Natural killer cell (primary cell): Measurements from ENCODE around the gene B3GNT4. TPM values are rescaled to one million over a fixed set of nuclear protein-coding genes. Genes with fewer than 3 reads are reported as not detected.

Experiments used
- ATAC-seq, 3 donors: fragments of 150-1000 bp in 2 of 3; fragments of 200-7000 bp in 1 of 3; cut with Tn5 transposase; 1 replicate in 1 of 3; 2 replicates in 2 of 3; pipeline ENCODE4 v1.10.0; 2021; ENCODE audit warnings: mild to moderate bottlenecking in 2 of 3, moderate library complexity in 2 of 3
- DNase-seq, 2 donors: peaks; one replicate each; pipeline versions ENCODE4 v3.0.0 to v3.0.0-alpha.2; 2013 to 2021; ENCODE audit warnings: mixed read lengths in 1 of 2
- H3K27ac ChIP-seq: one replicate; pipeline ENCODE4 v1.5.1; 2013; ENCODE audit warnings: mild to moderate bottlenecking, low read length
- H3K27me3 ChIP-seq: one replicate; pipeline ENCODE4 v1.6.1; 2013; ENCODE audit warnings: low read length; ENCODE audit not compliant: control insufficient read depth, insufficient read depth
- H3K36me3 ChIP-seq: one replicate; pipeline ENCODE4 v1.6.1; 2013; ENCODE audit warnings: low read length; ENCODE audit not compliant: control insufficient read depth, insufficient read depth
- H3K4me1 ChIP-seq: one replicate; pipeline ENCODE4 v1.6.1; 2013; ENCODE audit warnings: low read length; ENCODE audit not compliant: control insufficient read depth, insufficient read depth
- H3K4me3 ChIP-seq: one replicate; pipeline ENCODE4 v1.5.1; 2013; ENCODE audit warnings: low read length
- H3K9me3 ChIP-seq: one replicate; pipeline ENCODE4 v1.6.1; 2013; ENCODE audit warnings: low read length; ENCODE audit not compliant: control insufficient read depth, insufficient read depth
- H3K27ac Mint-ChIP-seq, 2 donors: one replicate each; pipeline ENCODE4 v1.8.0; 2022; ENCODE audit warnings: mild to moderate bottlenecking in 2 of 2, mixed read lengths in 2 of 2, moderate library complexity in 1 of 2
- H3K27me3 Mint-ChIP-seq, 2 donors: one replicate each; pipeline ENCODE4 v1.8.0; 2022; ENCODE audit warnings: low read depth in 2 of 2, mixed read lengths in 2 of 2
- H3K36me3 Mint-ChIP-seq: one replicate; pipeline ENCODE4 v1.8.0; 2022; ENCODE audit warnings: mixed read lengths
- H3K4me1 Mint-ChIP-seq, 2 donors: one replicate each; pipeline ENCODE4 v1.8.0; 2022; ENCODE audit warnings: mixed read lengths in 2 of 2
- H3K4me3 Mint-ChIP-seq: one replicate; pipeline ENCODE4 v1.8.0; 2022; ENCODE audit warnings: mild to moderate bottlenecking, moderate library complexity, mixed read lengths
- H3K9me3 Mint-ChIP-seq, 2 donors: one replicate each; pipeline ENCODE4 v1.8.0; 2022; ENCODE audit warnings: mixed read lengths in 2 of 2
- WGBS: methylation state at CpG from one replicate; pipeline ENCODE4 v1.1.7; 2013; ENCODE audit warnings: missing lambda C conversion rate; ENCODE audit not compliant: insufficient coverage; 5-methylcytosine and 5-hydroxymethylcytosine counted together
- intact Hi-C: fragments of 100-400 bp; cut with micrococcal nuclease; formaldehyde crosslinking; loops from one replicate; pipeline ENCODE4 v1.14.2; 2022
- total RNA-seq, 4 donors: library from RNA; stranded (reverse); fragments of 120-200 nt in 1 of 4; gene quantifications; one replicate each; pipeline versions ENCODE4 v1.2.3 to v1.2.4, GENCODE V29; 2013 to 2022
- TF ChIP-seq, protein P1 (sequence below): fragments of 200-600 bp; IDR thresholded peaks from one replicate; pipeline ENCODE4 v1.8.0; 2022; ENCODE audit warnings: antibody characterized with exemption

The B3GNT4 gene
- total RNA-seq, 3 donors from 2014 or later (not counting 1 experiment from before 2014, with no cell fraction given) = 0.25 to 0.68 (median 0.34) TPM

DNA sequence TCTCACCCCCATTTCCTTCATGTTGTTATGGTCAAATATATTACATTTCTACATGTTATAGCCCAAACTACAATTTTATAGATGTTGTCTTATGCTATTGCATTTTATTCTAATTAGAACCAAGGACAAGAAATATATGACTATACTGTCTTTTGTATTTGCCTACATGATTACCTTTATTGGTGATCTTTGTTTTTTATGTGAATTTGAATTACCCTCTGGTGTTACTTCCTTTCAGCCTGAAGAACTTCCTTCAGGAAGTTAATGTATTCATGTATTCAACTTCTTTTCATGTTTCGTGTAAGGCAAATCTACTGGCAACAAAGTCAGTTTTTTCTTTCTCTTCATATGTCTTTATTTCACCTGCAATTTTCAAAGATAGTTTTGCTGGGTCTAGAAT is 8.7 kb upstream of the B3GNT4 start:
- Mint-ChIP-seq H3K27ac (no peak overlapping the region), H3K36me3 (no peaks in the 10 kb centered on the region), H3K4me1 (peaks cover 11 to 14% of the 10 kb centered on the region in 2 donors), H3K27me3 (no peaks in the 10 kb centered on the region), H3K4me3 (no peak overlapping the region), H3K9me3 (no peaks in the 10 kb centered on the region)
- no peak overlapping the region for H3K27ac ChIP-seq
- no peaks in the 10 kb centered on the region for H3K9me3 ChIP-seq
- H3K27me3 ChIP-seq = no peaks in the 10 kb centered on the region
- ATAC-seq (no peak), DNase-seq (no peak)
- TF ChIP-seq, protein P1, sequence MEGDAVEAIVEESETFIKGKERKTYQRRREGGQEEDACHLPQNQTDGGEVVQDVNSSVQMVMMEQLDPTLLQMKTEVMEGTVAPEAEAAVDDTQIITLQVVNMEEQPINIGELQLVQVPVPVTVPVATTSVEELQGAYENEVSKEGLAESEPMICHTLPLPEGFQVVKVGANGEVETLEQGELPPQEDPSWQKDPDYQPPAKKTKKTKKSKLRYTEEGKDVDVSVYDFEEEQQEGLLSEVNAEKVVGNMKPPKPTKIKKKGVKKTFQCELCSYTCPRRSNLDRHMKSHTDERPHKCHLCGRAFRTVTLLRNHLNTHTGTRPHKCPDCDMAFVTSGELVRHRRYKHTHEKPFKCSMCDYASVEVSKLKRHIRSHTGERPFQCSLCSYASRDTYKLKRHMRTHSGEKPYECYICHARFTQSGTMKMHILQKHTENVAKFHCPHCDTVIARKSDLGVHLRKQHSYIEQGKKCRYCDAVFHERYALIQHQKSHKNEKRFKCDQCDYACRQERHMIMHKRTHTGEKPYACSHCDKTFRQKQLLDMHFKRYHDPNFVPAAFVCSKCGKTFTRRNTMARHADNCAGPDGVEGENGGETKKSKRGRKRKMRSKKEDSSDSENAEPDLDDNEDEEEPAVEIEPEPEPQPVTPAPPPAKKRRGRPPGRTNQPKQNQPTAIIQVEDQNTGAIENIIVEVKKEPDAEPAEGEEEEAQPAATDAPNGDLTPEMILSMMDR = no peak
- H3K4me1 ChIP-seq = peaks cover 3% of the 10 kb centered on the region
- H3K36me3 ChIP-seq = no peaks in the 10 kb centered on the region
- WGBS = 80% methylated on average over 1 of the region's 1 CpG
- intact Hi-C loops = no loop called here
- H3K4me3 ChIP-seq = no peak overlapping the region

DNA sequence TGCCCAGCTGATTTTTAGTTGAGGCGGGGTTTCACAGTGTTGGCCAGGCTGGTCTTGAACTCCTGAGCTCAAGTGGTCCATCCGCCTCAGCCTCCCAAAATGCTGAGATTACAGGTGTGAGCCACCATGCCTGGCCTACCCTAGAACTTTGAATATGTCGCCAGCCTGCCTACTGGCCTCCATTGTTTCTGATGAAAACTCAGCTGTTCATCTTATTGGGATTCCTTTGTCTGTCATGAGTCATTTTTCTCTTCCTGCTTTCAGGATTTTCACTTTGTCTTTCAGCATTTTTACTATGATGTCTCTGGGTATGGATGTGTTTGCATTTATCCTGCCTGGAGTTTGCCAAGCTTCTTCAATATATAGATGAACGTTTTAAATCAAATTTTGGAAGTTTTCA is 8.1 kb upstream of the B3GNT4 start:
- Mint-ChIP-seq H3K36me3 (no peaks in the 10 kb centered on the region), H3K9me3 (no peaks in the 10 kb centered on the region), H3K4me3 (no peak overlapping the region), H3K4me1 (peaks cover 11 to 14% of the 10 kb centered on the region in 2 donors), H3K27ac (no peak overlapping the region), H3K27me3 (no peaks in the 10 kb centered on the region)
- TF ChIP-seq, protein P1 = no peak
- ATAC-seq (no peak), DNase-seq (no peak)
- Histone ChIP-seq H3K4me3 (no peak overlapping the region), H3K27ac (no peak overlapping the region), H3K9me3 (no peaks in the 10 kb centered on the region), H3K36me3 (no peaks in the 10 kb centered on the region), H3K4me1 (peaks cover 3% of the 10 kb centered on the region), H3K27me3 (no peaks in the 10 kb centered on the region)
- intact Hi-C loops = no loop called here
- WGBS = 92% methylated on average over 4 of the region's 4 CpGs

GRCh38 chr12:122197612-122197966 is 5.9 kb upstream of the B3GNT4 start:
- Mint-ChIP-seq H3K9me3 (no peaks in the 10 kb centered on the region), H3K36me3 (no peaks in the 10 kb centered on the region), H3K27me3 (peaks cover 0 to 7% of the 10 kb centered on the region in 2 donors), H3K4me1 (peaks cover 6 to 7% of the 10 kb centered on the region in 2 donors), H3K4me3 (no peak overlapping the region), H3K27ac (peak overlapping the region in 1 of 2 donors; percentile 44)
- Histone ChIP-seq H3K4me1 (peaks cover under 1% of the 10 kb centered on the region), H3K4me3 (no peak overlapping the region), H3K9me3 (no peaks in the 10 kb centered on the region), H3K36me3 (no peaks in the 10 kb centered on the region), H3K27me3 (peaks cover 11% of the 10 kb centered on the region), H3K27ac (no peak overlapping the region)
- WGBS = no CpG with 5 or more reads among the region's 1 CpG
- DNase-seq = no peak
- no peak for ATAC-seq
- TF ChIP-seq, protein P1 = no peak
- intact Hi-C loops = no loop called here
